T-helper 2 cell treated with Interferon-gamma antibody and Interleukin-4, amounts not matched to agents 5 μg/mL and 100 μg/mL, for 36 hours (primary cell): Measurements from ENCODE around the gene TAF1B.
"Not testable (repeated sequence)": the region's sequence is repeated elsewhere in the genome, so short reads cannot be mapped to it uniquely, and the experiment has no call there.

Experiments
- DNase-seq: peaks from one replicate; pipeline ENCODE4 v3.0.0; 2021; ENCODE audit warnings: low spot score
- H3K27ac Mint-ChIP-seq: one replicate; pipeline ENCODE4 v1.8.0; 2021; ENCODE audit warnings: mild to moderate bottlenecking, mixed read lengths
- H3K27me3 Mint-ChIP-seq: one replicate; pipeline ENCODE4 v1.8.0; 2021; ENCODE audit warnings: low read depth, mixed read lengths
- H3K36me3 Mint-ChIP-seq: one replicate; pipeline ENCODE4 v1.8.0; 2021; ENCODE audit warnings: low read depth, mixed read lengths
- H3K4me1 Mint-ChIP-seq: one replicate; pipeline ENCODE4 v1.8.0; 2021; ENCODE audit warnings: low read depth, mixed read lengths
- H3K4me3 Mint-ChIP-seq: one replicate; pipeline ENCODE4 v1.8.0; 2022; ENCODE audit warnings: mild to moderate bottlenecking, moderate library complexity, mixed read lengths
- H3K9me3 Mint-ChIP-seq: one replicate; pipeline ENCODE4 v1.8.0; 2021; ENCODE audit warnings: mixed read lengths

The TAF1B gene

GRCh38 chr2:9831670-9832069 is 11.6 kb upstream of the TAF1B start:
- no peak for DNase-seq
- Mint-ChIP-seq H3K4me1 (peaks cover 30% of the 10 kb centered on the region), H3K27me3 (peaks cover 15% of the 10 kb centered on the region), H3K9me3 (no peaks in the 10 kb centered on the region), H3K36me3 (no peaks in the 10 kb centered on the region), H3K4me3 (no peak overlapping the region), H3K27ac (no peak overlapping the region)

DNA sequence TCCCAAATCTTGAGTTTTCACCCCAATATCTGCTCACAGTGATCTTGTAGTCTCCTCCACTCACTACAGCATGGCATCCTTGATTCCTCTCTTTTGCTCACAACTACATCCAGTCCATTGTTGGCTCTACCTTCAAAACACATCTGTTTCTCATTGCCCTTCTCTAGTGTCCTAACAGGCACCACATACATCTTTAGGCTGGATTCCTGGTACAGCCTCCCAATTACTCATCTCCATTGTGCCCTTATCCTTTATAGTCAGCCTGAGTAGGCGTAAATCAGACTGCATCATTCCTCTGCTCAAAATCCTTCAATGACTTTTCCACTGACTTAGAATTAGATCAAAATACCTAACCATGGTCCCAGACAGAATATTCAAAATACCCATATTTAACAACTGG is 10.7 kb upstream of the TAF1B start:
- Mint-ChIP-seq H3K27me3 (peaks cover 12% of the 10 kb centered on the region), H3K9me3 (no peaks in the 10 kb centered on the region)

GRCh38 chr2:9835068-9835467 is 8.2 kb upstream of the TAF1B start:
- H3K27ac Mint-ChIP-seq, H3K9me3 Mint-ChIP-seq, H3K4me3 Mint-ChIP-seq, H3K36me3 Mint-ChIP-seq, H3K27me3 Mint-ChIP-seq, DNase-seq: not testable (repeated sequence)
- H3K4me1 Mint-ChIP-seq = peaks cover 24% of the 10 kb centered on the region

More for the DNA sequence above, 10.7 kb upstream of the TAF1B start:
- H3K27ac Mint-ChIP-seq = no peak overlapping the region
- DNase-seq = no peak
- H3K4me3 Mint-ChIP-seq = no peak overlapping the region
- H3K4me1 Mint-ChIP-seq = peaks cover 30% of the 10 kb centered on the region
- no peaks in the 10 kb centered on the region for H3K36me3 Mint-ChIP-seq

DNA sequence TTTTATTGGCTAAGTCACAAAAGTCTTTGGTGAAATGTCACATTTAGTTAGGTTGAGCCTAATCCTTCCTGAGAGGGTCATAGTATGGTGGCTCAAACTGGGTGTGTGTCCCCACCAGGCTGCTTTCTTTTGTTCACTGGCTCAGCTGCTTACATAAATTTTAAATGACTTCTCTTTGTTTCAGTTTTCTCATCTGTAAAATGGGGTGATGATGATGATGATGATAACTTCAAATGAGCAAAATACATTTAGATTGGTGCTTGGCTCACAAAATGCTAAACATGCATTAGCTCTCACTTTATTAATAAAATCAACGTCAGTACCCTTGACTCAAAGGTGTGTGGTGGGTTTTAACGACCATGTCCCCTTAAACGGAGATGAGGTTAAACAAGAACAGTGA is 7.2 kb upstream of the TAF1B start:
- no peak for DNase-seq
- Mint-ChIP-seq H3K4me3 (no peak overlapping the region), H3K27me3 (peaks cover 6% of the 10 kb centered on the region), H3K9me3 (no peaks in the 10 kb centered on the region), H3K36me3 (no peaks in the 10 kb centered on the region), H3K4me1 (peaks cover 17% of the 10 kb centered on the region), H3K27ac (no peak overlapping the region)

- no peak overlapping the region for H3K4me3 Mint-ChIP-seq
- peaks cover 6% of the 10 kb centered on the region for H3K27me3 Mint-ChIP-seq
- H3K27ac Mint-ChIP-seq = no peak overlapping the region
- H3K4me1 Mint-ChIP-seq = peaks cover 13% of the 10 kb centered on the region
- DNase-seq = no peak
- H3K9me3 Mint-ChIP-seq = no peaks in the 10 kb centered on the region
- no peaks in the 10 kb centered on the region for H3K36me3 Mint-ChIP-seq
Observed at GRCh38 chr2:9836517-9836916, 6.8 kb upstream of the TAF1B start.

DNA sequence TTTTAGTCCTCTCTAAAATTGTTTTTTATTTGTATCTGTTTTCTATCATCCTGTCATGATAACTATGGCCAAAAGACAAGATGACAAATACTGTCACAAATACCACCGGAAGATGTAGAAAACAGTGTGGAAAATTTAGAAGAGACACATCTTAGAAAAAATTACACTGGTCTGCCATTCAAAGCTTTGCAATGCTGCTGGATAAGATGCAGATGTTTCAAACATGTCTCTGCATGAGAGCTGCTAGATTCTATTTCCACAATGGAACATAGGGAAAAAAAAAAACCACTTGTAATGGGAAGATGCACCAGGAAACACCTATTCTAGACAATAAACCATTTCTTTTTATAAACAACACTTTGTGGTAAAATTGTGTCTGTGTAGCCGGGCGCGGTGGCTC is 5.8 kb upstream of the TAF1B start:
- Mint-ChIP-seq H3K9me3 (no peaks in the 10 kb centered on the region), H3K4me1 (peaks cover 12% of the 10 kb centered on the region)

GRCh38 chr2:9838391-9838790 is 4.9 kb upstream of the TAF1B start:
- no peak overlapping the region for H3K27ac Mint-ChIP-seq
- no peak overlapping the region for H3K4me3 Mint-ChIP-seq
- peaks cover 18% of the 10 kb centered on the region for H3K4me1 Mint-ChIP-seq
- H3K9me3 Mint-ChIP-seq = no peaks in the 10 kb centered on the region
- DNase-seq = no peak
- no peaks in the 10 kb centered on the region for H3K36me3 Mint-ChIP-seq
- H3K27me3 Mint-ChIP-seq = peaks cover 6% of the 10 kb centered on the region

More for the DNA sequence above, 5.8 kb upstream of the TAF1B start:
- peaks cover 6% of the 10 kb centered on the region for H3K27me3 Mint-ChIP-seq
- no peak overlapping the region for H3K4me3 Mint-ChIP-seq
- H3K27ac Mint-ChIP-seq = no peak overlapping the region
- no peak for DNase-seq
- H3K36me3 Mint-ChIP-seq = no peaks in the 10 kb centered on the region

- Mint-ChIP-seq H3K27ac (peak overlapping the region; percentile 94), H3K4me3 (peak overlapping the region; percentile 94), H3K4me1 (peaks cover 43% of the 10 kb centered on the region), H3K9me3 (no peaks in the 10 kb centered on the region), H3K36me3 (peaks cover 28% of the 10 kb centered on the region), H3K27me3 (no peaks in the 10 kb centered on the region)
- DNase-seq = no peak
Observed at GRCh38 chr2:9842487-9843228, 616 bp upstream of the TAF1B start.

GRCh38 chr2:9844036-9844483 is 786 bp downstream of the TAF1B start:
- Mint-ChIP-seq H3K4me3 (peak overlapping the region; percentile 94), H3K27ac (peak overlapping the region; percentile 94), H3K36me3 (peaks cover 38% of the 10 kb centered on the region), H3K9me3 (no peaks in the 10 kb centered on the region), H3K4me1 (peaks cover 49% of the 10 kb centered on the region), H3K27me3 (no peaks in the 10 kb centered on the region)
- no peak for DNase-seq

GRCh38 chr2:9844576-9844975 is 1.3 kb downstream of the TAF1B start:
- Mint-ChIP-seq H3K27me3 (no peaks in the 10 kb centered on the region), H3K4me3 (peak overlapping the region; percentile 94), H3K4me1 (peaks cover 49% of the 10 kb centered on the region), H3K27ac (peak overlapping the region; percentile 94), H3K9me3 (no peaks in the 10 kb centered on the region), H3K36me3 (peaks cover 42% of the 10 kb centered on the region)
- no peak for DNase-seq

DNA sequence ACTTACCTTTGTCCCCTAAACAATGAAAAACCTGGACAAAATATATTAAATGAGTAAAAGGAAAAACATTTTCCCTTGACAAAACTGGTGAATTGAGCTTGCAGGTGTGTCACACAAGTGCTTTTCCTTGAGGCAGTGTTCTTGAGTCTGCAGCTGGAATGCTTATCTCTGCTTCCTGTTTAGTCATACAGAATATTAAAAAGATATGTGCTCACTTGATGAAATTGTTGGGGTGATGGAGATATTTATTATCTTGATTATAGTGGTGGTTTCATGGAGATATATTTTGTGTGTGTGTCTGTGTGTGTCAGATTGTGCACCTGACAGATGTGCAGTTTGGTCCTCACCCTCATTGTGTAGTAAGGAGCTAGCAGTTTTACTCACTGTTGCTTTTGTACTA is 3.3 kb downstream of the TAF1B start:
- H3K9me3 Mint-ChIP-seq = no peaks in the 10 kb centered on the region

DNA sequence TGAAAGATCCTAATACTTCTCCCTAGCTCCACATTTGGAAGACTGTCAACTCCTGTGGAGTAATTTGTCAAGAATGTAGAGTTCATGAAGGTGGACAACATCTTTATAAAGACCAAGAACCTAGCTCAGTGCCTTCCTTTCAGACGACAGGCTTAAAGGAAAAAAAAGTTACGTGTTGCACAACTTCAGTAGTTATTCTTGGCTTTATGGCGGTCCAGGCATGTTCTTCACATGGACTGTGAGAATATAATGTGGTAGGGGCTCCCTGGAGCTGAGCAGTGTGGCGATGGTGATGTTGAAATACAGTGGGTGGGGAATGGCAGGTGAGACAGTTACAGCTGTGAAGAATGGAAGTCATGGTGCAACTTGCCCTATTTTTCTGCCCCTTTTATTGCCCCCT is 3.9 kb downstream of the TAF1B start:
- DNase-seq = no peak
- Mint-ChIP-seq H3K27me3 (no peaks in the 10 kb centered on the region), H3K9me3 (no peaks in the 10 kb centered on the region), H3K27ac (no peak overlapping the region), H3K4me1 (peaks cover 50% of the 10 kb centered on the region), H3K4me3 (peak overlapping the region; percentile 5), H3K36me3 (peaks cover 65% of the 10 kb centered on the region)

More for the DNA sequence above, 3.3 kb downstream of the TAF1B start:
- H3K4me1 Mint-ChIP-seq = peaks cover 50% of the 10 kb centered on the region
- DNase-seq = no peak
- H3K27ac Mint-ChIP-seq = peak overlapping the region; percentile 12
- peaks cover 61% of the 10 kb centered on the region for H3K36me3 Mint-ChIP-seq
- peak overlapping the region; percentile 5 for H3K4me3 Mint-ChIP-seq
- no peaks in the 10 kb centered on the region for H3K27me3 Mint-ChIP-seq

DNA sequence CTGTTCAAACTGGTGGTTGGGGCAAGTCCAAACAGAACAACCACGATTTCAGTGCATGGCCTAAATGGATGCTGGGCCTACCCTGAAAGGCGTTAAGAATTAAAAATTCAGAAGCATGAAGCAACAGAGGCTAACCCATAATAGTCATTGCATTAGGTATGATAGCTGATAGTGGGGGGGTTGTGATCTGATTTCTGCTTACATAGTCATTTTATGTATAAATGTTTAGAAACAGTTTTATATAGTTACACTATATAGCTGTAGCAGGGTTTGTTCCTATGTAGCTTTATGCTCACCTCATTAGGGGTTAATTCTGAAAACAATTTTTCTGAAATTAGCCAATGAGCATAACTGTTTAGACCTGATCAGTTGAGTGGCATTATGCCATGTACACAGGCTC is 9.6 kb downstream of the TAF1B start:
- no peaks in the 10 kb centered on the region for H3K27me3 Mint-ChIP-seq
- peaks cover 7% of the 10 kb centered on the region for H3K4me1 Mint-ChIP-seq
- peaks cover 86% of the 10 kb centered on the region for H3K36me3 Mint-ChIP-seq
- DNase-seq = no peak
- H3K9me3 Mint-ChIP-seq = peaks cover 23% of the 10 kb centered on the region
- no peak overlapping the region for H3K4me3 Mint-ChIP-seq
- H3K27ac Mint-ChIP-seq = no peak overlapping the region

DNA sequence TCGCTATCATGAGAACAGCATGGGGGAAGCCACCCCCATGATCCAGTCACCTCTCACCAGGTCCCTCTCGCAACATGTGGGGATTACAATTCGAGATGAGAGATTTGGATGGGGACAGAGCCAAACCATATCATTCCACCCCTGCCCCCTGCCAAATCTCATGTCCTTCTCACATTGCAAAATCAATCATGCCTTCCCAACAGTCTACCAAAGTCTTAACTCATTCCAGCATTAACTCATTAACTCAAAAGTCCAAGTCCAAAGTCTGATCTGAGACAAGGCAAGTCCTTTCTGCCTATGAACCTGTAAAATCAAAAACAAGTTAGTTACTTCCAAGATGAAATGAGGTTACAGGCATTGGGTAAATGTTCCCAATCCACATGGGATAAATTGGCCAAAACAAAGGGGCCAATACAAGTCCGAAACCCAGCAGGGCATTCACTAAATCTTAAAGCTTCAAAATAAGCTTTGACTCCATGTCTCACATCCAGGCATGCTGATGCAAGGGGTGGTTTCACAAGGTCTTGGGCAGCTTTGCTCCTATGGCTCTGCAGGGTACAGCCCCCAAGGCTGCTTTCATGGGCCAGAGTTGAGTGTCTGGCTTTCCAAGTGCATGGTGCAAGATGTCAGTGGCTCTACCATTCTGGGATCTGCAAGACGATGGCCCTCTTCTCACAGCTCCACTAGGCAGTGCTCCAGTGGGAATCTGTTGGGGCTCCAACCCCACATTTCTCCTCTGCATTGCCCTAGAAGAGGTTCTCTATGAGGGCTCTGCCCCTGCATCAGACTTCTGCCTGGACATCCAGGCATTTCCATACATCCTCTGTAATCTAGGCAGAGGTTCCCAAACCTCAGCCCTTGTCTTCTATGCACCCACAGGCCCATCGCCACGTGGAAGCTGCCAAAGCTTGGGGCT is 14.8 kb downstream of the TAF1B start:
- Mint-ChIP-seq H3K27me3 (no peaks in the 10 kb centered on the region), H3K9me3 (peaks cover 54% of the 10 kb centered on the region), H3K27ac (no peak overlapping the region), H3K4me3 (no peak overlapping the region), H3K36me3 (peaks cover 91% of the 10 kb centered on the region), H3K4me1 (no peaks in the 10 kb centered on the region)
- DNase-seq = no peak
